ENCODE results near the gene KDM6A. TPM values are rescaled to one million over a fixed set of nuclear protein-coding genes. Genes with fewer than 3 reads are reported as not detected.

KDM6A gene
- polyA plus RNA-seq, 1 of the 3 experiments (the other 2 are of a cell fraction), result 7.4 TPM

DNA sequence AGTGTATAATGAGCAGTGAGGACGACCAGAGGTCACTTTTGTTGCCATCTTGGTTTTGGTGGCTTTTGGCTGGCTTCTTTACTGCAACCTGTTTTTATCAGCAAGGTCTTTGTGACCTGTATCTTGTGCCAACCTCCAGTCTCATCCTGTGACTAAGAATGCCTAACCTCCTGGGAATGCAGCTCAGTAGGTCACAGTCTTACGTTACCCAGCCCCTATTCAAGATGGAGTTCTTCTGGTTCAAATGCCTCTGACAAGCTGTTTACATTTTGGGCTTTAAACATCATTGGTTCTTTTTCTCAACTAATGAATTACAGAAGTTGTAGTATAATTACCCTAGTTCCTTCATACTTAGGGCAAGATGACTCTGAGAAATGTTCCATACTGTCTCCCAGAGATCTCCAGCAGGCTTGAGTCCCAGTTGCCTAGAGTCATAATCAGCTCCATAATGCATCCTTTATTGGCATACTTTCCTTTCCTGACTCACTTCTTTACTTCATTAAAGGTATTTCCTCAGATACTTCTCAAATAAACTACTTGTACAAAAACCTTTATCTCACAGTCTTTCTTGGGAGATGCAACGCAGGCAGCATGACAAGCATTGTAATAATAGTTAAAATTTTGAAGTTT, 136.5 kb downstream of the KDM6A start:
- H3K4me1 ChIP-seq (ENCODE audit: control insufficient read depth in 1 of 2, insufficient read depth in 2 of 2, low read depth in 1 of 2, low read length in 1 of 2), result peaks cover 0 to 20% of the 10 kb centered on the region in 2 experiments; a peak in 1 of 4 replicates
- no peak overlapping the region for H3K9ac ChIP-seq
- 68% methylated on average over 3 of the region's 3 CpGs for WGBS (ENCODE audit: low lambda C conversion rate)
- no peak overlapping the region for H3K4me3 ChIP-seq (ENCODE audit: low read depth in 2 of 2, low read length in 1 of 2)
- no peaks in the 10 kb centered on the region for H3K9me2 ChIP-seq
- H3K4me2 ChIP-seq, result no peak overlapping the region; the same call in 1 of the 2 replicates
- no peak for DNase-seq
- no peaks in the 10 kb centered on the region for H3K9me3 ChIP-seq
- H3F3A ChIP-seq (replicated peaks; ENCODE audit: insufficient read depth), result peaks cover 18% of the 10 kb centered on the region
- no peaks in the 10 kb centered on the region; the same call in 1 of the 2 replicates for H4K20me1 ChIP-seq (ENCODE audit: insufficient read depth)
- CTCF ChIA-PET, result no interaction called here
- POLR2A ChIA-PET, result no interaction called here
- peaks cover 0 to 21% of the 10 kb centered on the region in 2 experiments for H3K36me3 ChIP-seq (replicated peaks in 1 of 2; ENCODE audit: control insufficient read depth in 1 of 2, insufficient read depth in 2 of 2, low read length in 1 of 2)
- no peak overlapping the region for H2AFZ ChIP-seq (ENCODE audit: low read depth)
- TF ChIP-seq YY1 (IDR thresholded peaks at IDR 0.05; ENCODE audit: low read depth), result peak; percentile 22; the same call in 1 of the 2 replicates
- no peak for TF ChIP-seq NRF1 (IDR thresholded peaks at IDR 0.05; ENCODE audit: low read depth, low read length)
- peak overlapping the region in 1 of 2 experiments; percentile 29; a peak in 2 of 4 replicates for H3K27ac ChIP-seq (ENCODE audit: low read depth in 2 of 2, low read length in 1 of 2)
- H3K27me3 ChIP-seq (ENCODE audit: insufficient read depth), result no peaks in the 10 kb centered on the region
- H3K79me2 ChIP-seq (ENCODE audit: insufficient read depth), result peaks cover 42% of the 10 kb centered on the region

DNA sequence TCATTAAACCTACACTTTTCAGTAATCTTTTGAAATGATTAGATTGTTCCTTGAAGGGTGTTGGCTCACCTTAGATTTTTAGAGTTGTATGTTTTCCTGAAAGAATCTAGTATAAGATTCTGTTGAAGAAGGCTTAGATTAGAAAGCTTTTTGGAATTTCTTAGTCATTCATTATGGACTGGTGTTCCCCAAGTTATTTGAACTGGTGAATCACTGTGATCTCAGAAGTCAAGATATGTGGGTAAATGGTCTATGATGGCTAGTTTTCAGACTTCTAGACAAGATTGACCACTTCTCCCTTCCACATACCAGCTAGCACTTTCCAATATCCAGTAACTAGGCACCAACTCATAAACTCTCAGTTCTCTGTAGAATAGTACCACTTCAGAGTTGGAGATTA, 138.1 kb downstream of the KDM6A start:
- Histone ChIP-seq H3K4me2 (no peak overlapping the region), H3K4me1 (ENCODE audit: control insufficient read depth in 1 of 2, insufficient read depth in 2 of 2, low read depth in 1 of 2, low read length in 1 of 2) (peaks cover 0 to 20% of the 10 kb centered on the region in 2 experiments; a peak in 1 of 4 replicates), H3K9me3 (no peaks in the 10 kb centered on the region), H2AFZ (ENCODE audit: low read depth) (no peak overlapping the region), H3K9me2 (no peaks in the 10 kb centered on the region), H3K27ac (ENCODE audit: low read depth in 2 of 2, low read length in 1 of 2) (peak overlapping the region in 1 of 2 experiments; percentile 48; a peak in 2 of 4 replicates), H3K27me3 (ENCODE audit: insufficient read depth) (no peaks in the 10 kb centered on the region), H3K9ac (no peak overlapping the region), H3K4me3 (ENCODE audit: low read depth in 2 of 2, low read length in 1 of 2) (no peak overlapping the region), H4K20me1 (ENCODE audit: insufficient read depth) (no peaks in the 10 kb centered on the region; the same call in none of the 2 replicates), H3F3A (replicated peaks; ENCODE audit: insufficient read depth) (peaks cover 18% of the 10 kb centered on the region), H3K36me3 (replicated peaks in 1 of 2; ENCODE audit: control insufficient read depth in 1 of 2, insufficient read depth in 2 of 2, low read length in 1 of 2) (peaks cover 0 to 9% of the 10 kb centered on the region in 2 experiments), H3K79me2 (ENCODE audit: insufficient read depth) (peaks cover 42% of the 10 kb centered on the region)
- TF ChIP-seq FOXJ3 (CRISPR knock-in tag; IDR thresholded peaks at IDR 0.05), result no peak
- TF ChIP-seq JUND (IDR thresholded peaks at IDR 0.05), result peak; percentile 40; the same call in 1 of the 2 replicates
- TF ChIP-seq FOSL2 (IDR thresholded peaks at IDR 0.05; ENCODE audit: borderline replicate concordance, low read depth), result peak; percentile 56; the same call in 1 of the 2 replicates
- no peak for TF ChIP-seq RXRA (IDR thresholded peaks at IDR 0.05; ENCODE audit: borderline replicate concordance, low read depth)
- no peak for DNase-seq
- ChIA-PET CTCF (interaction anchor here (1.2 kb wide), 1 partner anchor 10 kb away, joined by 3 read pairs; no protein-coding TSS in a partner anchor), POLR2A (no interaction called here)

DNA sequence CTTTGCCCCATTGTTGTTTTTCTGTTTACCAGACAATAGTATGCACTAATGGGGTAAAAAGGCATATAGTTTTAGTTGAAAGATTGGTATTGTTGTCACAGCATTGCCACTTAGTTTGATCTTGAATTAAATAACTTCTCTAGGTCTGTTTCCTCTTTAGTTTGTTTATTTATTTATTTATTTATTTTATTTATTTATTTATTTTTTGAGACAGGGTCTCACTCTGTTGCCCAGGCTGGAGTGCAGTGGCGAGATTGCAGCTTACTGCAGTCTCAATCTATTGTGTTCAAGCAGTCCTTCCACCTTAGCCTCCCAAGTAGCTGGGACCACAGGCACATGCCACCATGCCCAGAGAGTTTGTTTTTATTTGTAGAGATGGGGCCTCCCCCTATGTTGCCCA, 138.6 kb downstream of the KDM6A start:
- H3K36me3 ChIP-seq (replicated peaks in 1 of 2; ENCODE audit: control insufficient read depth in 1 of 2, insufficient read depth in 2 of 2, low read length in 1 of 2), result peaks cover 0 to 6% of the 10 kb centered on the region in 2 experiments
- no peak for DNase-seq
- no peak overlapping the region for H3K9ac ChIP-seq
- ChIA-PET POLR2A (no interaction called here), CTCF (interaction anchor here (1.2 kb wide), 1 partner anchor 10 kb away, joined by 3 read pairs; no protein-coding TSS in a partner anchor)
- no peaks in the 10 kb centered on the region for H3K27me3 ChIP-seq (ENCODE audit: insufficient read depth)
- no peak overlapping the region for H3K4me3 ChIP-seq (ENCODE audit: low read depth in 2 of 2, low read length in 1 of 2)
- H2AFZ ChIP-seq (ENCODE audit: low read depth), result no peak overlapping the region
- no peaks in the 10 kb centered on the region for H3K9me2 ChIP-seq
- H3F3A ChIP-seq (replicated peaks; ENCODE audit: insufficient read depth), result peaks cover 18% of the 10 kb centered on the region
- peaks cover 42% of the 10 kb centered on the region for H3K79me2 ChIP-seq (ENCODE audit: insufficient read depth)
- no peaks in the 10 kb centered on the region; the same call in none of the 2 replicates for H4K20me1 ChIP-seq (ENCODE audit: insufficient read depth)
- H3K4me2 ChIP-seq, result no peak overlapping the region
- 100% methylated on average over 1 of the region's 1 CpG for WGBS (ENCODE audit: low lambda C conversion rate)
- no peaks in the 10 kb centered on the region for H3K9me3 ChIP-seq
- H3K4me1 ChIP-seq (ENCODE audit: control insufficient read depth in 1 of 2, insufficient read depth in 2 of 2, low read depth in 1 of 2, low read length in 1 of 2), result peaks cover 0 to 20% of the 10 kb centered on the region in 2 experiments; a peak in 1 of 4 replicates
- peak overlapping the region in 1 of 2 experiments; percentile 48; a peak in 1 of 4 replicates for H3K27ac ChIP-seq (ENCODE audit: low read depth in 2 of 2, low read length in 1 of 2)
- no peak for TF ChIP-seq GABPA (IDR thresholded peaks at IDR 0.05; ENCODE audit: low read depth)
- TF ChIP-seq TEAD4 (IDR thresholded peaks at IDR 0.05; ENCODE audit: borderline replicate concordance, insufficient read depth), result no peak
- no peak for TF ChIP-seq SIN3A (IDR thresholded peaks at IDR 0.05; ENCODE audit: borderline replicate concordance, low read depth, low read length)
- TF ChIP-seq CHD2 (IDR thresholded peaks at IDR 0.05; ENCODE audit: low read length, partially characterized antibody), result no peak
- TF ChIP-seq RCOR1 (IDR thresholded peaks at IDR 0.05; ENCODE audit: low read length), result no peak
- TF ChIP-seq MXI1 (IDR thresholded peaks at IDR 0.05; ENCODE audit: low read depth, low read length), result no peak
- no peak for TF ChIP-seq SMC3 (IDR thresholded peaks at IDR 0.05; ENCODE audit: low read depth, low read length)
- TF ChIP-seq POLR2AphosphoS5 (IDR thresholded peaks at IDR 0.05; ENCODE audit: low read depth, low read length), result no peak
- TF ChIP-seq, protein P1, sequence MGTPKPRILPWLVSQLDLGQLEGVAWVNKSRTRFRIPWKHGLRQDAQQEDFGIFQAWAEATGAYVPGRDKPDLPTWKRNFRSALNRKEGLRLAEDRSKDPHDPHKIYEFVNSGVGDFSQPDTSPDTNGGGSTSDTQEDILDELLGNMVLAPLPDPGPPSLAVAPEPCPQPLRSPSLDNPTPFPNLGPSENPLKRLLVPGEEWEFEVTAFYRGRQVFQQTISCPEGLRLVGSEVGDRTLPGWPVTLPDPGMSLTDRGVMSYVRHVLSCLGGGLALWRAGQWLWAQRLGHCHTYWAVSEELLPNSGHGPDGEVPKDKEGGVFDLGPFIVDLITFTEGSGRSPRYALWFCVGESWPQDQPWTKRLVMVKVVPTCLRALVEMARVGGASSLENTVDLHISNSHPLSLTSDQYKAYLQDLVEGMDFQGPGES (IDR thresholded peaks at IDR 0.05; ENCODE audit: low read depth, low read length), result no peak
- no peak for TF ChIP-seq FOSL2 (IDR thresholded peaks at IDR 0.05; ENCODE audit: borderline replicate concordance, low read depth)
- TF ChIP-seq, protein P2, sequence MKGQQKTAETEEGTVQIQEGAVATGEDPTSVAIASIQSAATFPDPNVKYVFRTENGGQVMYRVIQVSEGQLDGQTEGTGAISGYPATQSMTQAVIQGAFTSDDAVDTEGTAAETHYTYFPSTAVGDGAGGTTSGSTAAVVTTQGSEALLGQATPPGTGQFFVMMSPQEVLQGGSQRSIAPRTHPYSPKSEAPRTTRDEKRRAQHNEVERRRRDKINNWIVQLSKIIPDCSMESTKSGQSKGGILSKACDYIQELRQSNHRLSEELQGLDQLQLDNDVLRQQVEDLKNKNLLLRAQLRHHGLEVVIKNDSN (IDR thresholded peaks at IDR 0.05; ENCODE audit: borderline replicate concordance, low read depth), result no peak
- TF ChIP-seq, protein P3, sequence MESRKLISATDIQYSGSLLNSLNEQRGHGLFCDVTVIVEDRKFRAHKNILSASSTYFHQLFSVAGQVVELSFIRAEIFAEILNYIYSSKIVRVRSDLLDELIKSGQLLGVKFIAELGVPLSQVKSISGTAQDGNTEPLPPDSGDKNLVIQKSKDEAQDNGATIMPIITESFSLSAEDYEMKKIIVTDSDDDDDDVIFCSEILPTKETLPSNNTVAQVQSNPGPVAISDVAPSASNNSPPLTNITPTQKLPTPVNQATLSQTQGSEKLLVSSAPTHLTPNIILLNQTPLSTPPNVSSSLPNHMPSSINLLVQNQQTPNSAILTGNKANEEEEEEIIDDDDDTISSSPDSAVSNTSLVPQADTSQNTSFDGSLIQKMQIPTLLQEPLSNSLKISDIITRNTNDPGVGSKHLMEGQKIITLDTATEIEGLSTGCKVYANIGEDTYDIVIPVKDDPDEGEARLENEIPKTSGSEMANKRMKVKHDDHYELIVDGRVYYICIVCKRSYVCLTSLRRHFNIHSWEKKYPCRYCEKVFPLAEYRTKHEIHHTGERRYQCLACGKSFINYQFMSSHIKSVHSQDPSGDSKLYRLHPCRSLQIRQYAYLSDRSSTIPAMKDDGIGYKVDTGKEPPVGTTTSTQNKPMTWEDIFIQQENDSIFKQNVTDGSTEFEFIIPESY (IDR thresholded peaks at IDR 0.05; ENCODE audit: borderline replicate concordance, low read depth), result no peak
- TF ChIP-seq YY1 (IDR thresholded peaks at IDR 0.05; ENCODE audit: low read depth), result no peak
- TF ChIP-seq EZH2phosphoT487 (IDR thresholded peaks at IDR 0.05; ENCODE audit: borderline replicate concordance, low read depth), result no peak
